Measurements from ENCODE around the gene GPR137B.

GPR137B gene

GRCh38 chr1:236258114-236258622, 115.8 kb downstream of the GPR137B start:
- Mint-ChIP-seq H3K27me3 (no peaks in the 10 kb centered on the region), H3K27ac (no peak overlapping the region), H3K4me1 (peaks cover 5% of the 10 kb centered on the region), H3K9me3 (peaks cover 25% of the 10 kb centered on the region), H3K36me3 (peaks cover 80% of the 10 kb centered on the region), H3K4me3 (no peak overlapping the region)
- ATAC-seq = no peak

Measured in stimulated activated memory B cell treated with anti-CD40 and anti-IgM and Interleukin-4, amounts not matched to agents 10 μg/mL and 1 μg/mL and 100 μg/mL, for 72 hours (primary cell).